ENCODE measurements around the gene RAPGEF4.

RAPGEF4 gene

DNA sequence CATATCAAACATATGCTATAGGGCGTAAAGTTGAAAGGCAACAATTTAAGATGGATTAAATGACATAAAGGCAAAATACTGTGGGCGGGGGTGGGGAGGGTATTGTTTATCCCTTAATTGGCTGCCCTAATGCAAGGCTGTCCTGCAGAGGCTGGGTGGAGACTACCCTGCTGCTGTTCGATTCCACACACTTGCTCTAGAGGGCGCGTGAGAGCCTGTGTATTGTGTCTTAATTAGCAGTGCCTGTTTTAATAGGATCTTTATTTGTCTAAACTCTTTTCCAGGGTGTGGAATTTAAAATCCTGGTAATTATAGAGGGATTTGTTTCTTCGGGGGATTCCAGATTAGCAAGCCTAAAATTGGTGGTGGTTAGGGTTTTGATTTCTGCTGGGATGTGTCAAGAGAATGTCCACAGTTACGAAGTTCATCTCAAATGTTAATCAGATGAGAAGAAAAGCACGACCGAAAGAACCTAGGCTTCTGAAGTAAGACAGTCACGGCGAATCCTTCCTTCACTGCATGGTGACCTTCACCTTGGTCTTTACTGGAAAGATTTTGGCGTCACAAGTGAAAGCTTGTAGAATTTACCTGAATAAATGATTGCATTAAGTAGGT lies 236.5 kb downstream of the RAPGEF4 start:
- DNase-seq = no peak

DNA sequence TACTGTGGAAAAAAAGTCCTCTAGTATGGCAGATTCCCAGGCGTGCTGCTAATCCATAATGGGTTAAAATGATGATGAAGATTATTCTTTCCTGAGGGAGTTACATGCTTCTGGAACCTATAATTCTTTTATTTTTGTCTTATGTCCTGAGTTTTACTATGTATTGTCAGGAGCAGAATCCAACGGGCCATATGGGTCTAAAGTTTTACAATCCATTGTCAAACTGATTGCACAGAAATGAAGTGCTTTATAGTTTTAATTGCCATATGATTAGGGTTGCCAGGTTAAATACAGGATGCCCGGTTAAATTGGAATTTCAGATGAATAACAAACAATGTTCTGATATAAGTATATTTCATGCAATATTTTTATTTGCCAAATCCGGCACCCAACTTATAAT lies 239.1 kb downstream of the RAPGEF4 start:
- DNase-seq = no peak

DNA sequence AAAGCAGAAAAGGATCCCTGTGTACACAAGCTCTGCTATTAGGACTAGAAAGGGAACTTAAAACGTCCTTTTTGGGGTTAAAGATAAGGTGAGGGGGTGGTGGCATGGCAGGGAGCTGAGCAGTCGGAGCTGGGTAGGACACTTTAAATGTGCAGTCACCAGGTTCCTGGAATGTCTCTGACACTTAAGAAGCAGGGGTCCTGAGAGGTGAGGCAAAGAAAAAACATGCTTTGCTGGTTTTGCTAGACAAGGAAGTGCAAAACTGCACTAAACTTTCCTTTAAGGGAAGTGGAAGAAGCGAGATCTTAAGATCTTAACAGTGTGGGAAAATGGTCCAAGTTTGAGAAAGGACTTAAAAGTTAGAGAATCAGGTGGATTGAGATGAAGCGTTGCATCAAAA lies 240.5 kb downstream of the RAPGEF4 start:
- DNase-seq = no peak

DNA sequence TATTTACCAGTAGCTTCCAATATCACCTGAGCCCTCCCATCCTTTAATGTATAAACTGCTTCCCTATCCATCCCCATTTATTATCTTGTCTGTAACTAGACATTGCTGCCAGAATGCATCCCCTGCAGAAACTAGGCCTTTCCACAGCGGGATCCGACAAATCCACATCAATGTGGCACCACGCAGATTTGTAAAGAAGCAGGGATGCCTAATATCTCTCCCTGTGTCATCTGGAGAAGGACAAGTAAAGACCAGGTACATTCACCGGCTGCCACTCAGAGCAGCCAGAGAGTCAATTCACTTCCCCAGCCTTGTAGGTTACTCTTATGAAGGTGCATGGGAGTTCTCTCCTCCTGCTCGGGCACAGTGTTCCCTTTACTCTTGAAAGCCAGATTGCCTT lies 241.2 kb downstream of the RAPGEF4 start:
- DNase-seq = no peak

DNA sequence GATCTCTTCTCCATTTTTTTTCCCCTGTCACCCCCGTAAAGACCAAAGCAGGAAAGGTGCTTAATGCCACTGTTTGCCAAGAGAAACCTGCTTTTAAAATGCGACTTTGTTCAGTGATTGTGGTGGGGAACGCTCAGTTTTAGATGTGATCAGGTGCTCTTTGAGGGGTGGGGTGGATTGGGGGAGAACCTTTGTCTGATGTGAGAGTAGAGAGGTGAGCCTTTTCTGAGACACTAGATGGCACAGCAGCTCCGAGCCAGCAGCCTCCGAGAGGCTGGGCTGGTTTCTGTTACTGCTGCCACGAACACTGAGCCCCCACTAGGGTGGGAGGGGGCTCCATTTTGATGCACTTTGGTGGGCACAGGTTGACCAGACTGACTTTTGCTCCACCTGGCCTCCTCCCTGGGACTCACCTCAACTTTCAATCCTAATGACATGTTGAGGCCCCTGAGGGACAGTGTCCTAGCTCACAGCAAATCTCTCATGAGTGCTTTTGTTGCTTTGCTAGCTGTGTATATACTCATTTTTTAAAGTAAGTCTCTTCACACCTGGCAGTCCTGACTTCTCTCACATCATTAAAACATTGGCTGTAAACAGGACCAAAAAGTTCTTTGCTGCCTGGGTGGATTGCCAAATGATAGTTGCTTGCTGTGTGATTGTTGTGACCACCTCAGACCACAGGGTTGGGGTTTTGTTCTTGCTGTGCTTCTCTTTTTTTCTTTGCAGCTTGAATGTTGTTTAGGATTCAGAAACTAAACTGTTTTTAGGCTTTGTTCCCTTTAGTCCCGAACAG lies 241.8 kb downstream of the RAPGEF4 start:
- no peak for DNase-seq

DNA sequence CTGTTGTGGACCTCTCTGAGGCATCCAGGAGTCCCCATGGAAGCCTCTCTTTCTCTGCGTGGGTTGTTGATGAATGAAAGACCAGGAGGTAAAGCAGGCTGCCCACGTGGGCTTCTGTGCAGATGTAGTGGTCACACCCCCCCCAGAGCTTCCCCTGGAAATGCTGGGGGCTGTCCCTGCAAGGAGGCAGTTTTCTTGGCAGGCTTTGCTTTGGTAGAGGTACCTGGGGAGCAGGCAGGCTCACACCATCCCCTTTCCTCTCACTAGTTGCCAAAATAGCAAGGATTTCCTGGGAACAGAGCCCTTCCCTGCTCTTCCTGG lies 242.4 kb downstream of the RAPGEF4 start:
- DNase-seq = no peak

DNA sequence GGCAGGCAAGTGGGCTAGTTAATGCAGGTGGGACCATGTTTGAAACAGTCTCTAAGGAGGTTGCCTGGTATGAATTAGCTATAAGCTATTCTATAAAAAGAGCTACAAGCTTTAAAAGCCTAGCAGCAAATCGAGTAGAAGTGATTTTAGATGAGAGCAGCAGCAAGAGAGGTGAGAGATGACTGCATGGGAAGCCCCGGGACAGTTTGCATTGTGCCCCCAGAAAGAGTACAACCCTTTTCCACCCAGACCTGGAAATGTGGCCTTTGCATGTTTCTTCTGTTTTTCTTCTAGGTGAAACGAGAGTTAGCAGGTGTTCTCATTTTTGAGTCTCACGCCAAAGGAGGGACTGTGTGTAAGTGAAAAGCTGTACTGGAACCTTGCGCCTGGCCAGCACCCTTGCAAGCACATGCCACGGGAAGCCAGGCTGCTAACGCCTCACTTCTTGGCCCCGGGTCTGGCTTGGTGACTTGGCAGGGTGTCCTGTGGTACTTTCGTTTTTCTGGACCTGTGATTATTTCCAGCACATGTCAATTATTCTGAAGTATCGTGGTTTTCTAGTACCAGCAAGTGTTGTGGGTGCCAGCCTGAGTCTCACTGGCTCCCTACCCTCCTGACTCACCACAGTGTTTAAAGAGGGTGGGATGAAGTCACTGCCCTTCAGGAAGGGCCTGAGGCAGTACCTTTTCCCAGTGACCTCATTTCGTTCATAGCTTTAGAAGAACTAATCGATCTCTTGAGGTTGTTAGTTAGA lies 249.7 kb downstream of the RAPGEF4 start:
- DNase-seq = no peak

DNA sequence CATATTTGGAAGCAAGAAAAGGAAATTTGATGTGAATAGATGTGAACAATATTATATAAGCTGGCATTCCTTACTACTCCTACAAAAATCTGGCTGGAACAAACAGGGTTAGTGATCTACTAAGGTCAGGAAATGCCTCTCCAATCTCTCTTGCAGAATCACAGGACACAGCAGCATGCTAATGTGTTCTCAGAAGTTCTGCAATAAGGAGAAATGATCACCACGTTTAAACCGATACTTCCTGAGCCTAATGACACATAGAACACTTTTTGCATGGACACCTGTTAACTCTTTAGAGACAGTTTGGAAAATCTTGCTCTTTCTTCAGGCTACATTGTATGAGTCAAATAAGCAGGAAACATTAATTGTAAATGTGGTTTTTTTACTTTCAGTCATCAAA lies 250.4 kb downstream of the RAPGEF4 start:
- DNase-seq = no peak

DNA sequence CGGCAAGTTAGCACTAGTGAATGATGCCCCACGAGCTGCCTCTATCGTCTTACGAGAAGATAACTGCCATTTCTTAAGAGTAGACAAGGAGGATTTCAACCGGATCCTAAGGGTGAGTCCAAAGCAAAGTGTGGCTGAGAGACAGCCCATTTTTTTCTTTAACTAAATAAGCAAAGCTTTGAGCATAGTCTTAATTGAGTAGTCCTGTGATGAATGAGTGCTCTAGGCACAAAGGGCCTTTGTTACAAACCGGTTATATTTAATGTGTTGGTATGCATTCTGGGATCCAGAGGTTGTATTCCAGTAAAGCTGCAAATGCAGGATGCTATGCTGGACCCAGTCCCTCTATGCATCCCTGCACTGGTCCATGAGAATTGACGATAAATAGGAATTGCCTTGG lies 253.1 kb downstream of the RAPGEF4 start:
- no peak for DNase-seq

DNA sequence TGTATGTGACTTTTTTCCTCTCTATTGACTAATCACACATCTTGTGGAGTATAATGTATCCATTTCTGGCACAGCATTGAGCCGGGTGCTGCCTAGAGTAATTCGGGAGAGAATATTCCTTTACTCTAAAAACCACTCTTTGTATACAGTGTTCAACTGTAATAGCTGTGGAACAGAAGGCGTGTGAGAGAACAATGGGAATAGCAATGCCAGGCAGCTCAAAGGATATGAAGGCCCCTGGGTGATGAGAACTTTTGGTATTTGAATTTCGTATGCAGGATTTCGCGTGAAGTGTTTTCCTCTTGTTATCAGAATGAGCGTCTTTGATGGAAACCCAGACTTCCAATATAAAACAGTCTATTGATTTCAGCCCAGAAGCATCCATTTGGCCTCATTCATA lies 255.4 kb downstream of the RAPGEF4 start:
- DNase-seq = no peak

DNA sequence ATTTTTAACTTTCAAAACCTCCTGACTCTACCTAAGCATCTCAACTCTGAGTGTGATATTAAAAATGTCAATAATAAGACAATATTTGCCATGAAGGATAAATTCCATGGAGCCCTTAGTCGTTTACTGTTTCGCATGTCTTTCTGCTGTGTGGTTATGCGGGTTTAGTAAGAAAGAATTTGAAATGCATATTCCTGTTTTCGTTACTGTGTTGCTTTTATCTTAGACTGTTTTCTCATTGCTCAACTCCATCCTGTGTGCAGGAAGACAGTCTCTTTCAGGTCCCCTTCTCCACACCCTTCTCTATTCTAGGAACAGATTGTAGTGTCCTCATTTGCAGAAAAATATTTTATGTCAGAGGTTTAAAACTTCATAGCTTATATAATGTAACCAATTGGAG lies 257.5 kb downstream of the RAPGEF4 start:
- DNase-seq = no peak

DNA sequence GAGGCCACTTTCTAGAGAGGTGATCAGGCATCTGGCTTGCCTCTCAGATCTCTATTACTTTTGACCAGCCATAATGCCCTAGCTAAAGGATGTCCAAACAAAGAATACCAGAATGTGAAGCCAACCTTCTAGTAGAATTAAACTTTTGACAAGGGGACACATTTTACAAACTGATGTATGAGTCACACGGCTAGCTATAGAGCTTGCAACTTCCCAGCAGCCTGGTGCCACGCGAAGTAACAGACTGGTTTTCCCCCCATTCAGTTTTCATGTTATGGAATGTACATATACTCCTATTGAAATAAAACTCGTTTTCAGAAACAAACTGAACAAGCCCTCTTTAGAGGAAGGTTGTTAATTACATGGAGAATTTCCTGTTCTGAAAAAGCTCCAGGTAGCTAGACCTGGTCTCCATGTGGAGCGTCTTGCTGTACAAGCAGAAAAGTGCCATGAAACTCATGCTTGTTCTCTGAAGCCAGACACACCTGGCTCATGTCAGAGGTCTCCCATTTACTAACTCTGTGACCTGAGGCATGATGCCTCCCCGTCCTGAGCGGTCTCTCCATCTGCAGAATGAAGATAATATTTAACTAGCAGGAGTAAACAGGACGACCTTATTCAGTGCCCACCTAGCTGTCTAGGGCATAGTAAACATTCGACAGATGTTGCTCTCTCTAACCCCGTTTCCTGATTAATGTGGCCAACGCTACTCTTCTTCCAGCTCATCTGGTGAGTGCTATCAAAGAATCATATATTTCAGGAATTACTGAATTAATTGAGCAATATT lies 258.5 kb downstream of the RAPGEF4 start:
- no peak for DNase-seq

DNA sequence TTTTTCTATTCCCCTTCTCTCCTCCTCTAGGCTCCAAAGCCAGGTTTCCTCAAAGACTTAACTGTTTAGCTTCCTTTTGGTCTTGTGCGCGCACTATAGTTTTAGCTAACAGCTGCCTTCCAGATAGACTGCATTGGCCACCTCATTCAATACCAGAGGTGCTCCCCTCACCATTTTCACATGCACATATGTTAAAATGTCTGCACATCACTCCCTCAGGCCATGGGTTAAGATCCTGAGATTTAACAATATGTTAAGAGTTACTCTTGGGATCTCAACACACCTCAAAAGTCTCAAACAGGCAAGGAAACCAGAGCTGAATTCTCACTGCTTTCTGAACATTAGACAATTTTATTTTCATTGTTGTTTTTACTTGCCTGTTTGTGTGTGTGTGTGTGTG lies 259.2 kb downstream of the RAPGEF4 start:
- no peak for DNase-seq

DNA sequence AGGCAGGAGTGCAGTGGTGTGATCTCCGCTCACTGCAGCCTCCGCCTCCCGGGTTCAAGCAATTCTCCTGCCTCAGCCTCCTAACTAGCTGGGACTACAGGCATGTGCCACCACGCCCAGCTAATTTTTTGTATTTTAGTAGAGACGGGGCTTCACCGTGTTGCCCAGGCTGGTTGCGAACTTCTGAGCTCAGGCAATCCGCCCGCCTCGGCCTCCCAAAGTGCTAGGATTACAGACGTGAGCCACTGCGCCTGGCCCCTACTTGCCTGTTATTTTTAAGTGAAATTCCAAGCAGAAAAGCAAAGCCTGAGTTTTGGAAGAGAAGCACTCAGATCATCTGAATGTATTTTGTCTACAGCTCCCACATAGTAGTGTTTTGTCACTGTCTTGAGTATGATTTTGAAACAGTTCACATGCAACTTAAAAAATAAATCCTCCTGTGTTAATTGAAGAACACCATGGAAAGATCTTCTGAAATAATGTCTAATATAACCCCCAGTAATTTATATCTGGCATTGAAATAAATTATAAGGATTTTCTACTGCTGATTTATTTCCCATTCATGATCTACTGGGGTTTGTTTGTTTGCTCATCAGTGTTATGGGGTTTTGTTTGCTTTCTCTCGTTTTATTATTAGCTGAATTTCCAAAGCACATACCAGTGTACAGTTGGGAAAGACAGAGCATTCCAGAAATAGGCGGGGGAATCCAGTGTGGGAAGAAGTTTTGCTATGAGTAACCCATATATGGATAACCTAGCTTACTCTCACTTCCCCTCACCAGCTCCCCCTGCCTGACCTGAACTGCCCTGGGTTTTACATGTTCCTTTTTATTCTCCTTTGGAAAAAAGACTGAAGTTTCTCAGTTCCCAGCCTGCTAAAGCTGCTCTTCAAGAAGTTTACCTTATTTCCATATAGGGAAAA lies 259.9 kb downstream of the RAPGEF4 start:
- DNase-seq = no peak

DNA sequence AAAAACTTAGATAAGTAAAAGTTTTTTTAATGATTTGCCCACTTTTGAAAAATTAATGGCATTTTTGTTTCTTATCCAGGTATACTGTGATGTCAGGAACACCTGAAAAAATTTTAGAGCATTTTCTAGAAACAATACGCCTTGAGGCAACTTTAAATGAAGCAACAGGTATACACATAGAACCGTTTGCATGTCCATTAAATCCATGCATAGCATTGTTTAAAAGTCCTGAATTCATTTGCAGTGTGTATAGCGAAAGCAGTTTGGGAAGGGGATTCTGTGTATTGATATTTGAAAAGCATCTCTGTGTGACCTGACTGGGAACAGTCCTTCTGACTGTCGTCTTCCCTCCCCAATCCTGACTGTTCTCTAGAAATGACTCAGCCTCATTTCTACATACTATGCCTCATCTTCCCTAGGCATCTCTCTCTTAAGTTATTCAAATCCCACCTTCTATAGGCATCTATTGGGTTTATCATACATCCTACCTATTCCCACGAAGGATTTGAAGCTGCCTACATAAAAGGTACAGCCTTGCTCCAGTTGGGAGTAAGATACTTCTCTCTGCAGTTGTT lies 260.8 kb downstream of the RAPGEF4 start:
- no peak for DNase-seq

DNA sequence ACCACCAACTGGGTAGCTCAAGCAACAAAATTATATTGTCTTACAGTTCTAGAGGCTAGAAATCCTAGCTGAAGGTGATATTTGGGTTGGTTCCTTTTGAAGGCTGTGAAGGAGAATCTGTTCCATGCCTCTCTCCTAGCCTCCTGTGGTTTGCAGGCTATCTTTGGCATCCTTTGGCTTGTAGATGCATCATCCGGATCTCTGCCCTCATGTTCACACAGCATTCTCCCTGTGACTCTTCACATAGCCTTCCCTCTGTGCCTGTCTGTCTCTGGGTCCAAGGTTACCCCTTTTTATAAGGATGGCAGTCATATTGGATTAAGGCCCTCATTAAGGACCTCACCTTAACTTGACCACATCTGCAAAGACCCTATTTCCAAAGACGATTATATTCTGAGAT lies 261.4 kb downstream of the RAPGEF4 start:
- DNase-seq = no peak

DNA sequence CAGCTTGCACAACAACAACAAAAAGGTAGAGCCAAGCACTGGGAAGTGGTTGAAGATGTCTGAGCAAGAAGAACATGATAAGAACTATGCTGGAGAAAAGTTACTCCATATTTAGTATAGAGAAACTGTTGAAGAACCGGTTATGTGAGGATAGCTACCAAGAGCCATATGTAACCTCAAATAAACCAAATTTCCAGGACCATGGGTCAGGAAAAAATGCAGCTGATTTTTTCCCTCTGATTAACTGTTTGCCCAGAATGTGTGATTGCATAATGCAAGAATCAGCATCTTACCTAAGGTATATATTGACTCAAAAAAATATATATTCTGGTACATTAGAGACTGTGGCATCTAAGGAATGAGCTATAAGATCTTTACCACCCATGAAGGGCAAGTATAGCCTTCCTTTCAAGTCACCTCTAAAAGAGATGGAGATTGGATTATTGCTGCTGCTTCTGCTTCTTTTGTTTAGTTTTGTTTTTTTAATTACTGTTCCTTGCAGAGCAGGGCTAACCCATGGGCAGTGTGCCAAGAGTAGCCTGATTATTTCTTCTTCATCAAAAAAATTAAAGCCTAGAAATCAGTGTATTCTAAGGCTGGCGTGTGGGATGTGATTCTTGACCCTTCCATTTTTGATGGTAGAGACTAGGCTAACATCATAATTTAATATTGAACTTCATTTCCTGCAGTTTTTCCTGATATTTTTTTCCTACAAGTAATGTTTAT lies 263.1 kb downstream of the RAPGEF4 start:
- no peak for DNase-seq

DNA sequence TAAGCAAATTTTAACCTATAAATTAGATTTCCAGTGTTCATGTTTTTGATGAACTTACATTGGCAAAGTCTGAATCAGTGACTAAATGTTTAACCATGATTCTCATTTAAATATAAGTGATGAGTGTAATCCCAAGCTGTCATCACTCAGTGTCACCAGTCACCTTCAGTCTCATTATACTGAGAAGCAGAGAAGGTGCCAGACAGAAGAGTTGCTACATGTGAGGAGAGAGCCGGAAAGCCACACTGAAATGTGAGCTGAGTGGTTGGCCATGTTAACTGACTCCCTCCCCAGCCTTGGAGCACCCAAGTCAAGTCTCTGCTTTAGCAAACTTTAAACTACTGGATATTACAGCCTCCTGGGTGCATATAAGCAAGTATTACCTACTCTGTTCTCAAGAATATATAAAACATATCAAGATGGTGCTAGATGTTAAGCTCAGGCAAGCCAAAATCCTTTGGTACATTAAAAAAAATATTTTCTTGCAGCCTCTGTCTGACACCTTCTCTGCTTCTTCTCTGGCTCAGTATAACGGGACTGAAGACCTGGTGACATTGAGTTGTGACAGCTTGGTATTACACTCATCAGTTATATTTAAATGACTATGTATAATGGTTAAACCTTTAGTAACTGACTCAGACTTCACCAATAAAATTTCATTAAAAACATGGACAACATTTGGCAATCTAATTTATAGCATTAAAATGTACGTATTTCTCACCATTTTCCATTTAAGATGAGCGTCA lies 264.2 kb downstream of the RAPGEF4 start:
- DNase-seq = no peak

DNA sequence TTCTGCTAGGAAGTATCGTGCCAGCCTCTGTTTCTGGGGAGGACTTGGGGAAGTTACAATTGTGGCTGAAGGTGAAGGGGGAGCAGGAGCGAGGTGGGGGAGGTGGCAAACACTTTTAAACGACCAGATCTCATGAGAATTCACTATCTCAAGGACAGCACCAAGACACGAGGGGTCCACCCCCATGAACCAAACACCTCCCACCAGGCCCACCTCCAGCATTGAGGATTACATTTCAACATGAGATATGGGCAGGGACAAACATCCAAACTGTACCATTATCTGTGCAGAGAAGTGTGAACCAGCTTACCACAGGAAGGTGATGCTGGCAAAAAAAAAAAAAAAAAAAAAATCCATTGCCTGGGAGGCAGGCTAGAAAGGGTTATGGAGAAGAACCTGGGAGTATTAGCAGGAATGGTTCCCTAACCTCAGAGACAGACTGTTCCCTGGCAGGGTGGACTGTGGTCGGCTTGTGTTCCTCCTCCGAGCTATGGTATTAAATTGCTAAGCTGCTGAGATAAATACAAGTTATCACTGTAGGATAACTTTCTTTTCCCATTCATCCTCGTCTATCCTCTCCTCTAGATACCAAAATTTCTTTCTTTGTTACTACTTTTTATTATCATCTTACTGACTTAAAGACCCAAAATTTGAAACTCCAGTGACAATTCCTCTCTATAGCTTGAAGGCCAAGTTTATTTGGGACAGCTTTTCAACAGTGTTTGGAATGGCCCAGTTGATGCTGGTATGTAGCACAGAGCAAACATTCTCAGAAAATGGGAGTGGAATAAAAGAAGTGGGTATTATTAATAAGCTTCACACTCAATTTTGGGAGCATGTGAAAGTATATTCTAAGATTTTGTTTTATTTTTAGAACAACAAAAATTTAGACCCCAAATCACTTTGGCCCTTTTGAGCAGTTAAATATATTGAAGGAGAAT lies 266.3 kb downstream of the RAPGEF4 start:
- DNase-seq = no peak
